Esophagus muscularis mucosa (tissue), 4 donors: ENCODE data around the gene ZNF789. TPM values are rescaled to one million over a fixed set of nuclear protein-coding genes. Genes with fewer than 3 reads are reported as not detected.

Source experiments
- DNase-seq: peaks from one replicate; pipeline ENCODE4 v3.0.0-alpha.2; 2017; ENCODE audit errors: extremely low spot score
- H3K27ac ChIP-seq, 4 donors: fragments of 200-600 bp; sonication (generic); replicated peaks in 1 of 4; 1 replicate in 3 of 4; 2 replicates in 1 of 4; pipeline ENCODE4 v1.5.1; 2016 to 2019; ENCODE audit warnings: mild to moderate bottlenecking in 1 of 4
- H3K27me3 ChIP-seq, 4 donors: fragments of 200-600 bp; sonication (generic); one replicate each; pipeline versions ENCODE4 v1.5.1 to v1.6.0; 2016 to 2019
- H3K36me3 ChIP-seq, 4 donors: fragments of 200-600 bp; sonication (generic); one replicate each; pipeline ENCODE4 v1.5.1; 2016 to 2019
- H3K4me1 ChIP-seq, 4 donors: fragments of 200-600 bp; sonication (generic); one replicate each; pipeline ENCODE4 v1.5.1; 2016 to 2019
- H3K4me3 ChIP-seq, 4 donors: fragments of 200-600 bp; sonication (generic); 1 replicate in 2 of 4; 2 replicates in 2 of 4; pipeline ENCODE4 v1.5.1; 2016 to 2019; ENCODE audit warnings: mild to moderate bottlenecking in 4 of 4, moderate library complexity in 1 of 4
- H3K9me3 ChIP-seq, 4 donors: fragments of 200-600 bp; sonication (generic); 1 replicate in 3 of 4; 2 replicates in 1 of 4; pipeline ENCODE4 v1.5.1; 2016 to 2019
- CTCF ChIP-seq, 3 experiments: fragments of 200-600 bp in 2 of 3; fragments of 450-650 bp in 1 of 3; sonication (generic) in 2 of 3; IDR thresholded peaks; one replicate each; pipeline ENCODE4 v1.5.1; 2017 to 2019; ENCODE audit warnings: antibody characterized with exemption in 3 of 3, mild to moderate bottlenecking in 2 of 3, moderate library complexity in 1 of 3
- EP300 ChIP-seq: sonication (generic); formaldehyde crosslinking; IDR thresholded peaks from one replicate; pipeline ENCODE4 v1.6.1; 2017; ENCODE audit warnings: antibody characterized with exemption
- POLR2A ChIP-seq: fragments of 450-650 bp; IDR thresholded peaks from one replicate; pipeline ENCODE4 v1.6.1; 2017; ENCODE audit warnings: antibody characterized with exemption, moderate library complexity, mild to moderate bottlenecking, low read depth
- POLR2AphosphoS5 ChIP-seq, 2 donors: sonication (generic); formaldehyde crosslinking; IDR thresholded peaks; one replicate each; pipeline ENCODE4 v1.6.1; 2017; ENCODE audit warnings: antibody characterized with exemption in 2 of 2
- WGBS: methylation state at CpG from one replicate; pipeline ENCODE4 v1.1.5; 2018; 5-methylcytosine and 5-hydroxymethylcytosine counted together
- intact Hi-C: fragments of 100-400 bp; cut with DNase I; formaldehyde crosslinking; loops from one replicate; pipeline ENCODE4 v1.15.1; 2023
- total RNA-seq, 4 donors: library from RNA; depleted of rRNA; stranded (reverse); fragments of >200 nt; gene quantifications; one replicate each; pipeline versions ENCODE4 v1.1.0 to v1.2.1, GENCODE V29; 2016

The ZNF789 gene
- total RNA-seq, 4 donors from 2014 or later, result 2.5 to 6.2 (median 3.0) TPM

GRCh38 chr7:99447943-99448342 is 24.7 kb upstream of the ZNF789 start:
- Histone ChIP-seq H3K36me3 (peaks cover 65 to 100% (median 91%) of the 10 kb centered on the region in 4 donors), H3K9me3 (no peaks in the 10 kb centered on the region), H3K4me1 (peaks cover 0 to 13% (median 3%) of the 10 kb centered on the region in 4 donors), H3K27ac (no peak overlapping the region), H3K4me3 (no peak overlapping the region), H3K27me3 (no peaks in the 10 kb centered on the region)
- no peak for DNase-seq
- intact Hi-C loops, result no loop called here
- no peak for TF ChIP-seq CTCF (IDR thresholded peaks at IDR 0.05)
- no peak for TF ChIP-seq POLR2A
- no peak for TF ChIP-seq POLR2AphosphoS5 (IDR thresholded peaks at IDR 0.05)
- TF ChIP-seq EP300, result no peak
- 87% methylated on average over 8 of the region's 10 CpGs for WGBS

GRCh38 chr7:99448855-99449254 is 23.8 kb upstream of the ZNF789 start:
- H3K36me3 ChIP-seq, result peaks cover 70 to 100% (median 94%) of the 10 kb centered on the region in 4 donors
- WGBS, result 90% methylated on average over 7 of the region's 10 CpGs
- H3K4me3 ChIP-seq, result no peak overlapping the region
- intact Hi-C loops, result no loop called here
- TF ChIP-seq POLR2AphosphoS5 (IDR thresholded peaks at IDR 0.05) (no peak), EP300 (no peak), POLR2A (no peak)
- no peak overlapping the region for H3K27ac ChIP-seq
- no peak for DNase-seq
- peaks cover 0 to 13% (median 0%) of the 10 kb centered on the region in 4 donors for H3K4me1 ChIP-seq
- H3K9me3 ChIP-seq, result no peaks in the 10 kb centered on the region
- H3K27me3 ChIP-seq, result no peaks in the 10 kb centered on the region

- Histone ChIP-seq H3K4me3 (no peak overlapping the region), H3K9me3 (no peaks in the 10 kb centered on the region), H3K27me3 (no peaks in the 10 kb centered on the region), H3K36me3 (peaks cover 68 to 100% (median 94%) of the 10 kb centered on the region in 4 donors), H3K4me1 (peaks cover 0 to 13% (median 0%) of the 10 kb centered on the region in 4 donors), H3K27ac (no peak overlapping the region)
- 88% methylated on average over 5 of the region's 5 CpGs for WGBS
- TF ChIP-seq POLR2A, result no peak
- no peak for TF ChIP-seq CTCF (IDR thresholded peaks at IDR 0.05)
- TF ChIP-seq EP300, result no peak
- no peak for TF ChIP-seq POLR2AphosphoS5 (IDR thresholded peaks at IDR 0.05)
- no peak for DNase-seq
- intact Hi-C loops, result no loop called here
Observed at GRCh38 chr7:99449326-99449725, 23.4 kb upstream of the ZNF789 start.

- no peak overlapping the region for H3K4me3 ChIP-seq
- 85% methylated on average over 7 of the region's 8 CpGs for WGBS
- peaks cover 64 to 100% (median 98%) of the 10 kb centered on the region in 4 donors for H3K36me3 ChIP-seq
- no peaks in the 10 kb centered on the region for H3K27me3 ChIP-seq
- peaks cover 0 to 13% (median 2%) of the 10 kb centered on the region in 4 donors for H3K4me1 ChIP-seq
- intact Hi-C loops, result no loop called here
- no peak for DNase-seq
- TF ChIP-seq POLR2A, result no peak
- no peak overlapping the region for H3K27ac ChIP-seq
- no peaks in the 10 kb centered on the region for H3K9me3 ChIP-seq
Observed at GRCh38 chr7:99451936-99452335, 20.8 kb upstream of the ZNF789 start.

- H3K4me3 ChIP-seq, result no peak overlapping the region
- H3K4me1 ChIP-seq, result peaks cover 0 to 13% (median 2%) of the 10 kb centered on the region in 4 donors
- H3K9me3 ChIP-seq, result no peaks in the 10 kb centered on the region
- WGBS, result 93% methylated on average over 7 of the region's 13 CpGs
- DNase-seq, result no peak
- no peaks in the 10 kb centered on the region for H3K27me3 ChIP-seq
- H3K27ac ChIP-seq, result no peak overlapping the region
- intact Hi-C loops, result no loop called here
- peaks cover 68 to 100% (median 100%) of the 10 kb centered on the region in 4 donors for H3K36me3 ChIP-seq
- TF ChIP-seq CTCF (IDR thresholded peaks at IDR 0.05) (no peak), EP300 (no peak), POLR2AphosphoS5 (IDR thresholded peaks at IDR 0.05) (no peak), POLR2A (no peak)
Observed at GRCh38 chr7:99452541-99452940, 20.1 kb upstream of the ZNF789 start.

GRCh38 chr7:99453105-99453504 is 19.6 kb upstream of the ZNF789 start:
- no peak for DNase-seq
- H3K9me3 ChIP-seq, result no peaks in the 10 kb centered on the region
- H3K4me3 ChIP-seq, result no peak overlapping the region
- WGBS, result 75% methylated on average over 7 of the region's 11 CpGs
- H3K27me3 ChIP-seq, result no peaks in the 10 kb centered on the region
- peaks cover 0 to 13% (median 3%) of the 10 kb centered on the region in 4 donors for H3K4me1 ChIP-seq
- TF ChIP-seq EP300 (no peak), POLR2A (no peak), CTCF (IDR thresholded peaks at IDR 0.05) (no peak), POLR2AphosphoS5 (IDR thresholded peaks at IDR 0.05) (no peak)
- intact Hi-C loops, result no loop called here
- no peak overlapping the region for H3K27ac ChIP-seq
- H3K36me3 ChIP-seq, result peaks cover 66 to 100% (median 100%) of the 10 kb centered on the region in 4 donors
